Keratinocyte (primary cell): ENCODE results near the gene ZNF780B. TPM values are rescaled to one million over a fixed set of nuclear protein-coding genes. Genes with fewer than 3 reads are reported as not detected.

ENCODE experiments used
- DNase-seq: peaks from one replicate; pipeline ENCODE4 v3.0.0-alpha.2; 2011; ENCODE audit warnings: low read depth, missing footprints, low spot score
- FAIRE-seq: peaks from 2 replicates; lab custom pipeline; 2011; peaks lifted over from hg19 to GRCh38; lab: Jason Lieb, UNC
- H2AFZ ChIP-seq: 2 replicates; pipeline ENCODE4 v1.6.0; 2012; ENCODE audit warnings: low read length, control low read depth, inconsistent platforms; ENCODE audit not compliant: control insufficient read depth
- H3K27ac ChIP-seq: 2 replicates; pipeline ENCODE4 v1.5.1; 2011; ENCODE audit warnings: low read length; ENCODE audit not compliant: control insufficient read depth, insufficient read depth
- H3K27me3 ChIP-seq: 3 replicates; pipeline ENCODE4 v1.6.0; 2011; ENCODE audit warnings: low read length; ENCODE audit not compliant: control insufficient read depth, insufficient read depth; ENCODE audit errors: extremely low read depth
- H3K36me3 ChIP-seq, 2 experiments: 2 replicates in 1 of 2; 3 replicates in 1 of 2; pipeline ENCODE4 v1.5.1; 2011; ENCODE audit warnings: low read length in 2 of 2, mild to moderate bottlenecking in 1 of 2; ENCODE audit not compliant: control insufficient read depth in 2 of 2, insufficient read depth in 2 of 2; ENCODE audit errors: extremely low read depth in 1 of 2
- H3K4me1 ChIP-seq: 3 replicates; pipeline ENCODE4 v1.5.1; 2011; ENCODE audit warnings: low read length; ENCODE audit not compliant: control insufficient read depth, insufficient read depth; ENCODE audit errors: extremely low read depth
- H3K4me2 ChIP-seq: 3 replicates; pipeline ENCODE4 v1.6.0; 2011; ENCODE audit warnings: low read depth, low read length; ENCODE audit not compliant: control insufficient read depth, insufficient read depth; ENCODE audit errors: extremely low read depth
- H3K4me3 ChIP-seq, 3 experiments: fragments of 200-600 bp in 1 of 3; sonication (generic) in 1 of 3; 2 replicates in 2 of 3; 3 replicates in 1 of 3; pipeline ENCODE4 v1.5.1; 2011 to 2016; ENCODE audit warnings: low read length in 3 of 3, mild to moderate bottlenecking in 3 of 3, control low read depth in 2 of 3, inconsistent platforms in 1 of 3, low read depth in 1 of 3, mixed read lengths in 1 of 3, mixed run types in 1 of 3, moderate library complexity in 1 of 3; ENCODE audit not compliant: control insufficient read depth in 2 of 3, insufficient read depth in 2 of 3; ENCODE audit errors: extremely low read depth in 1 of 3
- H3K79me2 ChIP-seq: 2 replicates; pipeline ENCODE4 v1.6.0; 2012; ENCODE audit warnings: low read length; ENCODE audit not compliant: control insufficient read depth, insufficient read depth
- H3K9ac ChIP-seq: 3 replicates; pipeline ENCODE4 v1.6.0; 2011; ENCODE audit warnings: low read length; ENCODE audit not compliant: control insufficient read depth, insufficient read depth; ENCODE audit errors: extremely low read depth
- H3K9me1 ChIP-seq: 3 replicates; pipeline ENCODE4 v1.6.0; 2011; ENCODE audit warnings: low read length; ENCODE audit not compliant: control insufficient read depth, insufficient read depth; ENCODE audit errors: extremely low read depth
- H3K9me3 ChIP-seq: 2 replicates; pipeline ENCODE4 v1.5.1; 2012; ENCODE audit warnings: low read depth, low read length; ENCODE audit not compliant: control insufficient read depth
- H4K20me1 ChIP-seq: 3 replicates; pipeline ENCODE4 v1.6.0; 2011; ENCODE audit warnings: low read length; ENCODE audit not compliant: control insufficient read depth, insufficient read depth; ENCODE audit errors: extremely low read depth
- EZH2 ChIP-seq: IDR thresholded peaks from one replicate; pipeline ENCODE4 v1.6.1; 2012; ENCODE audit warnings: inconsistent platforms, mild to moderate bottlenecking, low read length, moderate library complexity
- dilution Hi-C: fragments of 300-500 bp; cut with MboI; formaldehyde crosslinking; loops from one replicate; pipeline ENCODE4 v1.7.0; 2020; ENCODE audit warnings: low sequenced_read_pairs; ENCODE audit not compliant: extremely low pct_ligation_motif_present
- polyA minus RNA-seq, 3 experiments: library from RNA; depleted of rRNA, polyadenylated mRNA; stranded (reverse); fragments of >200 nt; gene quantifications; 1 replicate in 1 of 3; 2 replicates in 1 of 3; 3 replicates in 1 of 3; pipeline ENCODE4 v1.2.3, GENCODE V29; 2011
- polyA plus RNA-seq, 5 experiments: library from polyadenylated mRNA; depleted of rRNA in 3 of 5; stranded (reverse) in 3 of 5; stranded (forward) in 1 of 5; unstranded in 1 of 5; fragments of >200 nt; gene quantifications; 1 replicate in 1 of 5; 2 replicates in 3 of 5; 3 replicates in 1 of 5; pipeline versions ENCODE4 v1.2.1 to v1.2.3, GENCODE V29; 2011 to 2012; ENCODE audit warnings: missing spikeins in 2 of 5, low read depth in 1 of 5, low replicate concordance in 1 of 5
- TF ChIP-seq, protein P1 (sequence below), 3 experiments: IDR thresholded peaks in 1 of 3; conservative IDR thresholded peaks in 1 of 3; optimal IDR thresholded peaks in 1 of 3; 2 replicates in 2 of 3; 3 replicates in 1 of 3; pipeline versions ENCODE3 to v1.5.1; 2011; ENCODE audit warnings: low read length in 3 of 3, mild to moderate bottlenecking in 3 of 3, moderate library complexity in 2 of 3, control low read depth in 1 of 3, inconsistent platforms in 1 of 3; ENCODE audit not compliant: insufficient read depth in 2 of 3; ENCODE audit errors: extremely low read depth in 1 of 3

Gene ZNF780B
- polyA plus RNA-seq, result 5.3 to 8.3 TPM (median 6.3 TPM) in 3 replicates
- polyA plus RNA-seq (2011; ENCODE audit: low read depth), result 4.3 TPM
- 4.2 and 4.7 TPM in 2 replicates for polyA plus RNA-seq (2011; cell fraction: cytosol; rRNA removed)
- polyA plus RNA-seq (2011; cell fraction: nucleus; rRNA removed), result 6.7 and 9.9 TPM in 2 replicates
- polyA plus RNA-seq (2012; ENCODE audit: low replicate concordance), result 2.9 and 5.4 TPM in 2 replicates
- polyA minus RNA-seq, result 4.6 to 27.3 TPM (median 5.5 TPM) in 3 replicates
- 3.5 TPM for polyA minus RNA-seq (2011; cell fraction: cytosol; rRNA and poly(A)+ RNA removed)
- 8.3 and 12.6 TPM in 2 replicates for polyA minus RNA-seq (2011; cell fraction: nucleus; rRNA and poly(A)+ RNA removed)

- TF ChIP-seq, protein P1, sequence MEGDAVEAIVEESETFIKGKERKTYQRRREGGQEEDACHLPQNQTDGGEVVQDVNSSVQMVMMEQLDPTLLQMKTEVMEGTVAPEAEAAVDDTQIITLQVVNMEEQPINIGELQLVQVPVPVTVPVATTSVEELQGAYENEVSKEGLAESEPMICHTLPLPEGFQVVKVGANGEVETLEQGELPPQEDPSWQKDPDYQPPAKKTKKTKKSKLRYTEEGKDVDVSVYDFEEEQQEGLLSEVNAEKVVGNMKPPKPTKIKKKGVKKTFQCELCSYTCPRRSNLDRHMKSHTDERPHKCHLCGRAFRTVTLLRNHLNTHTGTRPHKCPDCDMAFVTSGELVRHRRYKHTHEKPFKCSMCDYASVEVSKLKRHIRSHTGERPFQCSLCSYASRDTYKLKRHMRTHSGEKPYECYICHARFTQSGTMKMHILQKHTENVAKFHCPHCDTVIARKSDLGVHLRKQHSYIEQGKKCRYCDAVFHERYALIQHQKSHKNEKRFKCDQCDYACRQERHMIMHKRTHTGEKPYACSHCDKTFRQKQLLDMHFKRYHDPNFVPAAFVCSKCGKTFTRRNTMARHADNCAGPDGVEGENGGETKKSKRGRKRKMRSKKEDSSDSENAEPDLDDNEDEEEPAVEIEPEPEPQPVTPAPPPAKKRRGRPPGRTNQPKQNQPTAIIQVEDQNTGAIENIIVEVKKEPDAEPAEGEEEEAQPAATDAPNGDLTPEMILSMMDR (optimal IDR thresholded peaks at IDR 0.05 in 1 of 3, IDR thresholded peaks at IDR 0.05 in 1 of 3, conservative IDR thresholded peaks at IDR 0.05 in 1 of 3; ENCODE audit: extremely low read depth in 1 of 3, insufficient read depth in 2 of 3, low read length in 3 of 3), result no peak
- TF ChIP-seq EZH2, result no peak
Observed at GRCh38 chr19:40055832-40056504, at the start of gene ZNF780B. Gene ZNF780B, minus strand, starts transcription at chr19:40056231. Its CDS starts 5,899 bp downstream, at chr19:40050332.

DNA sequence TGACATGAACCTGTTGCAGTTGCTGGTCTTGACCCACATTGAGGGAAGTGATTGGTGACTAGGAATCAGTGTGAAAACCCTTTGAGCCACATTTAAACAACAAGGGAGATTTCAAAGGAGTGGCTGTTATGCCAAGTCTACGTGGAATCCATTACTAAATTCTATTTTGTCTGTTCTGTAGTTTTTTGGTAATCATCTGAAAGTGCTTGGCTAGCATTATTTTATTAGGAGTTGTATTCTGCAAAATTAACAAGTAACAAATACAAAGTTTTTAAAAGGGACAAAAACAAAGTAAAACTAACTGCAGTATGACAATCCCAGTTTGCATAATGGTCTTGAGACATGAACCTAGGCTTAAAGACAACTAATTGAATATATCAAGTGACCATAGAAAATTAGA is 48.7 kb upstream of the ZNF780B start:
- dilution Hi-C loops, result no loop called here
- TF ChIP-seq, protein P1 (optimal IDR thresholded peaks at IDR 0.05 in 1 of 3, IDR thresholded peaks at IDR 0.05 in 1 of 3, conservative IDR thresholded peaks at IDR 0.05 in 1 of 3; ENCODE audit: extremely low read depth in 1 of 3, insufficient read depth in 2 of 3, low read length in 3 of 3), result no peak
- TF ChIP-seq EZH2, result no peak

More at GRCh38 chr19:40055832-40056504, at the start of gene ZNF780B:
- Histone ChIP-seq H3K9me1 (no peaks in the 10 kb centered on the region), H3K4me1 (peaks cover 11% of the 10 kb centered on the region), H3K36me3 (no peaks in the 10 kb centered on the region), H3K9me3 (peaks cover 2% of the 10 kb centered on the region), H3K9ac (peak within 1 kb of the TSS; percentile 61), H3K4me2 (peak within 1 kb of the TSS; percentile 99), H3K4me3 (peak within 1 kb of the TSS; percentile 64 to 97 (median 84)), H3K27ac (peak within 1 kb of the TSS; percentile 52), H2AFZ (peak within 1 kb of the TSS; percentile 92), H3K27me3 (no peaks in the 10 kb centered on the region), H3K79me2 (peaks cover 24% of the 10 kb centered on the region), H4K20me1 (no peaks in the 10 kb centered on the region)
- DNase-seq, result no peak
- dilution Hi-C loops, result no loop called here
- peak; percentile 93 for FAIRE-seq

More for the DNA sequence above, 48.7 kb upstream of the ZNF780B start:
- H3K4me3 ChIP-seq, result no peak overlapping the region
- H3K4me1 ChIP-seq, result no peaks in the 10 kb centered on the region
- H3K9ac ChIP-seq, result no peak overlapping the region
- no peaks in the 10 kb centered on the region for H3K27me3 ChIP-seq
- no peak overlapping the region for H2AFZ ChIP-seq
- DNase-seq, result no peak
- H3K9me1 ChIP-seq, result no peaks in the 10 kb centered on the region
- no peak overlapping the region for H3K27ac ChIP-seq
- no peaks in the 10 kb centered on the region for H3K79me2 ChIP-seq
- no peak for FAIRE-seq
- no peaks in the 10 kb centered on the region for H3K9me3 ChIP-seq
- H4K20me1 ChIP-seq, result no peaks in the 10 kb centered on the region
- no peaks in the 10 kb centered on the region for H3K36me3 ChIP-seq
- H3K4me2 ChIP-seq, result no peak overlapping the region
